Mammary epithelial cell (primary cell): Measurements from ENCODE around the gene ARMH2.
"Not testable (repeated sequence)": the region's sequence is repeated elsewhere in the genome, so short reads cannot be mapped to it uniquely, and the experiment has no call there.

Source experiments
- CTCF ChIP-seq, 2 donors: IDR thresholded peaks in 1 of 2; conservative IDR thresholded peaks in 1 of 2; 2 replicates each; pipeline ENCODE4 v1.5.1; 2011 to 2012; ENCODE audit warnings: inconsistent platforms in 2 of 2, low read length in 2 of 2, mild to moderate bottlenecking in 2 of 2, control low read depth in 1 of 2, low read depth in 1 of 2; ENCODE audit not compliant: insufficient read depth in 1 of 2; ENCODE audit errors: extremely low read depth in 1 of 2
- EZH2 ChIP-seq: IDR thresholded peaks from 2 replicates; pipeline ENCODE4 v1.6.1; 2012; ENCODE audit warnings: low read length, inconsistent platforms, borderline replicate concordance

- TF ChIP-seq CTCF (conservative IDR thresholded peaks at IDR 0.05 in 1 of 2, IDR thresholded peaks at IDR 0.05 in 1 of 2; ENCODE audit: extremely low read depth in 1 of 2, insufficient read depth in 1 of 2, low read depth in 1 of 2, low read length in 2 of 2); EZH2: not testable (repeated sequence)
Observed at GRCh38 chr6:24750878-24751277, 47.8 kb downstream of the ARMH2 start.
